Measurements from ENCODE around the gene LAP3. TPM values are rescaled to one million over a fixed set of nuclear protein-coding genes. Genes with fewer than 3 reads are reported as not detected.

Gene LAP3
- total RNA-seq, 1 experiment from 2014 or later: 65.1 TPM

DNA sequence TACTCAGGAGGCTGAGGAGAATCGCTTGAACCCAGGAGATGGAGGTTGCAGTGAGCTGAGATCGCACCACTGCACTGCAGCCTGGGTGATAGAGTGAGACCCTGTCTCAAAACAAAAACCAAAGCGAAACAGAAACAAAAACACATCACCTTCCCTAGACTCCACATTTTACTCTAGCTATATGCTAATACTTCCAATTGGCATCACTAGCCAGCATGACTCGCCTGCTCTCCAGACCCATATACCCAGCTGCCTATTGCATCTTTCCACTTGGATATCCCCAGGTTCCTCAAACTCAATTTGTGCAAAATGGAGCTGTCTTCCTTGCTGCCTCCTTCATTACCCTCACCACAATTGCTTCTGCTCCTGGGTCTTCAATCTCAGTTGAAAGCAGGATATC is 22.4 kb upstream of the LAP3 start:
- H3K9me2 ChIP-seq (replicated peaks; ENCODE audit: low read length): no peaks in the 10 kb centered on the region
- H3K4me2 ChIP-seq (ENCODE audit: low read length): no peak overlapping the region
- H3F3A ChIP-seq (ENCODE audit: low read length, unreplicated experiment): no peaks in the 10 kb centered on the region
- H3K27me3 ChIP-seq (ENCODE audit: low read length): no peaks in the 10 kb centered on the region
- no peak overlapping the region for H3K9ac ChIP-seq (ENCODE audit: low read length)
- TF ChIP-seq EZH2 (IDR thresholded peaks at IDR 0.05; ENCODE audit: low read length, unreplicated experiment) (no peak), EZH2phosphoT487 (IDR thresholded peaks at IDR 0.05; ENCODE audit: borderline replicate concordance, low read length) (no peak)
- TF ChIP-seq, protein P1, sequence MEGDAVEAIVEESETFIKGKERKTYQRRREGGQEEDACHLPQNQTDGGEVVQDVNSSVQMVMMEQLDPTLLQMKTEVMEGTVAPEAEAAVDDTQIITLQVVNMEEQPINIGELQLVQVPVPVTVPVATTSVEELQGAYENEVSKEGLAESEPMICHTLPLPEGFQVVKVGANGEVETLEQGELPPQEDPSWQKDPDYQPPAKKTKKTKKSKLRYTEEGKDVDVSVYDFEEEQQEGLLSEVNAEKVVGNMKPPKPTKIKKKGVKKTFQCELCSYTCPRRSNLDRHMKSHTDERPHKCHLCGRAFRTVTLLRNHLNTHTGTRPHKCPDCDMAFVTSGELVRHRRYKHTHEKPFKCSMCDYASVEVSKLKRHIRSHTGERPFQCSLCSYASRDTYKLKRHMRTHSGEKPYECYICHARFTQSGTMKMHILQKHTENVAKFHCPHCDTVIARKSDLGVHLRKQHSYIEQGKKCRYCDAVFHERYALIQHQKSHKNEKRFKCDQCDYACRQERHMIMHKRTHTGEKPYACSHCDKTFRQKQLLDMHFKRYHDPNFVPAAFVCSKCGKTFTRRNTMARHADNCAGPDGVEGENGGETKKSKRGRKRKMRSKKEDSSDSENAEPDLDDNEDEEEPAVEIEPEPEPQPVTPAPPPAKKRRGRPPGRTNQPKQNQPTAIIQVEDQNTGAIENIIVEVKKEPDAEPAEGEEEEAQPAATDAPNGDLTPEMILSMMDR (conservative IDR thresholded peaks at IDR 0.05; ENCODE audit: low read depth, low read length): no peak
- no peaks in the 10 kb centered on the region for H3K9me3 ChIP-seq (ENCODE audit: low read length)
- no TSS peak for BruUV-seq (replicated peaks)
- 0 out of 2 replicates have a peak, but pooled peaks cover 7% of the 10 kb centered on the region for H3K4me1 ChIP-seq (ENCODE audit: insufficient read depth, low read length)
- no peak overlapping the region for H3K4me3 ChIP-seq (ENCODE audit: low read length)
- intact Hi-C loops (cut with micrococcal nuclease): no loop called here
- H3K36me3 ChIP-seq (ENCODE audit: low read depth, low read length): no peaks in the 10 kb centered on the region
- H3K79me2 ChIP-seq (ENCODE audit: low read length): no peaks in the 10 kb centered on the region
- CTCF ChIA-PET: no interaction called here
- DNase-seq (no peak), ATAC-seq (no peak)
- no peak overlapping the region for H2AFZ ChIP-seq (ENCODE audit: low read length)
- no peaks in the 10 kb centered on the region for H4K20me1 ChIP-seq (ENCODE audit: low read length)
- POLR2A ChIA-PET (ENCODE audit: unreplicated experiment): no interaction called here
- H3K27ac ChIP-seq (ENCODE audit: low read length): no peak overlapping the region

- Histone ChIP-seq H3K9ac (ENCODE audit: low read length) (no peak overlapping the region), H3F3A (ENCODE audit: low read length, unreplicated experiment) (no peaks in the 10 kb centered on the region), H3K9me2 (replicated peaks; ENCODE audit: low read length) (no peaks in the 10 kb centered on the region), H3K79me2 (ENCODE audit: low read length) (no peaks in the 10 kb centered on the region), H3K36me3 (ENCODE audit: low read depth, low read length) (no peaks in the 10 kb centered on the region), H2AFZ (ENCODE audit: low read length) (no peak overlapping the region), H3K4me3 (ENCODE audit: low read length) (no peak overlapping the region), H3K9me3 (ENCODE audit: low read length) (no peaks in the 10 kb centered on the region), H4K20me1 (ENCODE audit: low read length) (no peaks in the 10 kb centered on the region), H3K4me1 (ENCODE audit: insufficient read depth, low read length) (0 out of 2 replicates have a peak, but pooled peaks cover 7% of the 10 kb centered on the region), H3K4me2 (ENCODE audit: low read length) (no peak overlapping the region), H3K27ac (ENCODE audit: low read length) (no peak overlapping the region), H3K27me3 (ENCODE audit: low read length) (no peaks in the 10 kb centered on the region)
- CTCF ChIA-PET: no interaction called here
- POLR2A ChIA-PET (ENCODE audit: unreplicated experiment): no interaction called here
- TF ChIP-seq EZH2phosphoT487 (IDR thresholded peaks at IDR 0.05; ENCODE audit: borderline replicate concordance, low read length) (no peak), EZH2 (IDR thresholded peaks at IDR 0.05; ENCODE audit: low read length, unreplicated experiment) (no peak)
- TF ChIP-seq, protein P1 (conservative IDR thresholded peaks at IDR 0.05; ENCODE audit: low read depth, low read length): no peak
- intact Hi-C loops (cut with micrococcal nuclease): no loop called here
- BruUV-seq (replicated peaks): no TSS peak
- ATAC-seq (no peak), DNase-seq (no peak)
Measured at GRCh38 chr4:17556498-17556897, 20.5 kb upstream of the LAP3 start.

DNA sequence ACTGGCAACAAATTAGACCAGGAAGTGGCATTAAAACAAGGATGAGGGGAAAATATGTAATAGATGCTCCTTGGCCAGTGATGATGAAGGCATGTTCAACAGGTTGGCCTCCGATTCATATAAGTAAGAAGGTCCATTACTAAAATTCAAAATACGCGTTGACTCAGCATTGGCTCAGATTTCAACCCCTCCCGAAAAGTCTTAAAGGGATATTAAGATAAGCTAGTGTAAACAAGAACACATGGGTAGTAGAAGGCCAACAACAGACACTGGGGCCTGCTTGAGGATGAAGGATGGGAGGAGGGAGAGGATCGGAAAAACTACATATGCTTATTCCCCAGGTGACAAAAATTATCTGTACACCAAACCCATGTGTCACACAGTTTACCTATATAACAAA is 19.1 kb upstream of the LAP3 start:
- H3K36me3 ChIP-seq (ENCODE audit: low read depth, low read length): no peaks in the 10 kb centered on the region
- no peaks in the 10 kb centered on the region for H3K9me2 ChIP-seq (replicated peaks; ENCODE audit: low read length)
- H3K9me3 ChIP-seq (ENCODE audit: low read length): no peaks in the 10 kb centered on the region
- no peak overlapping the region for H3K27ac ChIP-seq (ENCODE audit: low read length)
- H3K4me1 ChIP-seq (ENCODE audit: insufficient read depth, low read length): 0 out of 2 replicates have a peak, but pooled peaks cover 7% of the 10 kb centered on the region
- H3K27me3 ChIP-seq (ENCODE audit: low read length): no peaks in the 10 kb centered on the region
- intact Hi-C loops (cut with micrococcal nuclease): no loop called here
- H3K79me2 ChIP-seq (ENCODE audit: low read length): no peaks in the 10 kb centered on the region
- CTCF ChIA-PET: no interaction called here
- POLR2A ChIA-PET (ENCODE audit: unreplicated experiment): no interaction called here
- DNase-seq (peak; percentile 60), ATAC-seq (peak; percentile 31; the same call in 1 of the 2 replicates)
- no peaks in the 10 kb centered on the region for H4K20me1 ChIP-seq (ENCODE audit: low read length)
- TF ChIP-seq, protein P1 (conservative IDR thresholded peaks at IDR 0.05; ENCODE audit: low read depth, low read length): no peak
- TF ChIP-seq EZH2phosphoT487 (IDR thresholded peaks at IDR 0.05; ENCODE audit: borderline replicate concordance, low read length): no peak
- no peak for TF ChIP-seq EZH2 (IDR thresholded peaks at IDR 0.05; ENCODE audit: low read length, unreplicated experiment)
- no peak overlapping the region for H2AFZ ChIP-seq (ENCODE audit: low read length)
- H3F3A ChIP-seq (ENCODE audit: low read length, unreplicated experiment): no peaks in the 10 kb centered on the region
- H3K4me3 ChIP-seq (ENCODE audit: low read length): no peak overlapping the region
- H3K9ac ChIP-seq (ENCODE audit: low read length): no peak overlapping the region
- BruUV-seq (replicated peaks): no TSS peak
- no peak overlapping the region for H3K4me2 ChIP-seq (ENCODE audit: low read length)
